CD4-positive, alpha-beta T cell treated with Interleukin-6 at 100 ng/mL for 8 hours (primary cell): ENCODE results near the gene WNT11.

Experiments used
- DNase-seq: peaks from one replicate; pipeline ENCODE4 v3.0.0-alpha.2; 2020; ENCODE audit warnings: mixed read lengths, low spot score

WNT11 gene

GRCh38 chr11:76174330-76174729 is 32.0 kb downstream of the WNT11 start:
- DNase-seq = no peak

- no peak for DNase-seq
Measured at GRCh38 chr11:76173663-76174062, 32.6 kb downstream of the WNT11 start.

- no peak for DNase-seq
Measured at GRCh38 chr11:76172583-76172982, 33.7 kb downstream of the WNT11 start.

GRCh38 chr11:76170468-76170867 is 35.8 kb downstream of the WNT11 start:
- DNase-seq = no peak

GRCh38 chr11:76169473-76169896 is 36.8 kb downstream of the WNT11 start:
- no peak for DNase-seq

GRCh38 chr11:76167590-76167989 is 38.7 kb downstream of the WNT11 start:
- DNase-seq = no peak

- DNase-seq = no peak
Measured at GRCh38 chr11:76166314-76166713, 40.0 kb downstream of the WNT11 start.

- DNase-seq = no peak
Measured at GRCh38 chr11:76164861-76165751, 41.2 kb downstream of the WNT11 start.

- no peak for DNase-seq
Measured at GRCh38 chr11:76164081-76164480, 42.2 kb downstream of the WNT11 start.

GRCh38 chr11:76163289-76163880 is 42.9 kb downstream of the WNT11 start:
- DNase-seq = no peak

GRCh38 chr11:76162336-76163288 is 43.7 kb downstream of the WNT11 start:
- DNase-seq = no peak

GRCh38 chr11:76161261-76161961 is 44.9 kb downstream of the WNT11 start:
- DNase-seq = no peak

GRCh38 chr11:76160856-76161255 is 45.4 kb downstream of the WNT11 start:
- no peak for DNase-seq

GRCh38 chr11:76159983-76160661 is 46.2 kb downstream of the WNT11 start:
- DNase-seq = no peak

- no peak for DNase-seq
Measured at GRCh38 chr11:76159303-76159937, 46.9 kb downstream of the WNT11 start.

- no peak for DNase-seq
Measured at GRCh38 chr11:76158394-76159302, 47.7 kb downstream of the WNT11 start.

- DNase-seq = no peak
Measured at GRCh38 chr11:76157891-76158290, 48.4 kb downstream of the WNT11 start.

- no peak for DNase-seq
Measured at GRCh38 chr11:76156971-76157427, 49.3 kb downstream of the WNT11 start.

GRCh38 chr11:76155500-76156227 is 50.6 kb downstream of the WNT11 start:
- DNase-seq = no peak
